Skeletal muscle satellite cell (primary cell): Measurements from ENCODE around the gene NAIF1.
A peak's percentile ranks its signal among the peaks of the same experiment; 100 is the strongest.

Source experiments
- H3K27me3 ChIP-seq: 2 replicates; pipeline ENCODE4 v1.7.0; 2013; ENCODE audit warnings: low read length; ENCODE audit not compliant: control insufficient read depth, insufficient read depth
- H3K36me3 ChIP-seq: 2 replicates; pipeline ENCODE4 v1.7.0; 2013; ENCODE audit warnings: mild to moderate bottlenecking, control low read depth, low read length; ENCODE audit not compliant: insufficient read depth
- H3K4me1 ChIP-seq: 2 replicates; pipeline ENCODE4 v1.7.0; 2013; ENCODE audit warnings: low read length; ENCODE audit not compliant: control insufficient read depth, insufficient read depth
- H3K4me2 ChIP-seq: 2 replicates; pipeline ENCODE4 v1.7.0; 2013; ENCODE audit warnings: mild to moderate bottlenecking, low read length
- H3K4me3 ChIP-seq: 2 replicates; pipeline ENCODE4 v1.7.0; 2013; ENCODE audit warnings: low read length
- H3K9ac ChIP-seq: 2 replicates; pipeline ENCODE4 v1.7.0; 2013; ENCODE audit warnings: mild to moderate bottlenecking, low read depth, low read length, moderate library complexity
- H3K9me3 ChIP-seq: replicated peaks from 2 replicates; pipeline ENCODE4 v1.7.0; 2013; ENCODE audit warnings: mild to moderate bottlenecking, control low read depth, low read length

Gene NAIF1

GRCh38 chr9:128099932-128100491 is 32.9 kb upstream of the NAIF1 start:
- Histone ChIP-seq H3K4me1 (peaks cover 70% of the 10 kb centered on the region), H3K9me3 (no peaks in the 10 kb centered on the region), H3K27me3 (no peaks in the 10 kb centered on the region), H3K4me2 (peak overlapping the region; percentile 96), H3K4me3 (peak overlapping the region; percentile 75), H3K9ac (peak overlapping the region; percentile 90), H3K36me3 (peaks cover 38% of the 10 kb centered on the region)

GRCh38 chr9:128099231-128099931 is 32.3 kb upstream of the NAIF1 start:
- H3K4me1 ChIP-seq: peaks cover 75% of the 10 kb centered on the region
- H3K36me3 ChIP-seq: peaks cover 37% of the 10 kb centered on the region
- peak overlapping the region; percentile 90 for H3K9ac ChIP-seq
- H3K27me3 ChIP-seq: no peaks in the 10 kb centered on the region
- peak overlapping the region; percentile 96 for H3K4me2 ChIP-seq
- no peaks in the 10 kb centered on the region for H3K9me3 ChIP-seq
- H3K4me3 ChIP-seq: peak overlapping the region; percentile 75

GRCh38 chr9:128098297-128099230 is 31.4 kb upstream of the NAIF1 start:
- H3K27me3 ChIP-seq: no peaks in the 10 kb centered on the region
- H3K36me3 ChIP-seq: peaks cover 29% of the 10 kb centered on the region
- peak overlapping the region; percentile 90 for H3K9ac ChIP-seq
- peak overlapping the region; percentile 75 for H3K4me3 ChIP-seq
- no peaks in the 10 kb centered on the region for H3K9me3 ChIP-seq
- H3K4me1 ChIP-seq: peaks cover 73% of the 10 kb centered on the region
- H3K4me2 ChIP-seq: peak overlapping the region; percentile 96

- H3K36me3 ChIP-seq: peaks cover 21% of the 10 kb centered on the region
- no peaks in the 10 kb centered on the region for H3K9me3 ChIP-seq
- H3K4me1 ChIP-seq: peaks cover 74% of the 10 kb centered on the region
- H3K4me3 ChIP-seq: peak overlapping the region; percentile 75
- H3K4me2 ChIP-seq: peak overlapping the region; percentile 96
- H3K27me3 ChIP-seq: no peaks in the 10 kb centered on the region
- peak overlapping the region; percentile 90 for H3K9ac ChIP-seq
Observed at GRCh38 chr9:128097543-128098296, 30.6 kb upstream of the NAIF1 start.

- Histone ChIP-seq H3K9ac (no peak overlapping the region), H3K9me3 (no peaks in the 10 kb centered on the region), H3K27me3 (no peaks in the 10 kb centered on the region), H3K4me2 (no peak overlapping the region), H3K4me1 (peaks cover 81% of the 10 kb centered on the region), H3K4me3 (no peak overlapping the region), H3K36me3 (peaks cover 12% of the 10 kb centered on the region)
Observed at GRCh38 chr9:128096616-128097536, 29.8 kb upstream of the NAIF1 start.

GRCh38 chr9:128094950-128095544 is 27.9 kb upstream of the NAIF1 start:
- H3K27me3 ChIP-seq: no peaks in the 10 kb centered on the region
- H3K9me3 ChIP-seq: no peaks in the 10 kb centered on the region
- H3K36me3 ChIP-seq: no peaks in the 10 kb centered on the region
- peak overlapping the region; percentile 53 for H3K4me2 ChIP-seq
- peak overlapping the region; percentile 24 for H3K9ac ChIP-seq
- peaks cover 73% of the 10 kb centered on the region for H3K4me1 ChIP-seq
- no peak overlapping the region for H3K4me3 ChIP-seq

GRCh38 chr9:128094166-128094949 is 27.2 kb upstream of the NAIF1 start:
- peak overlapping the region; percentile 87 for H3K4me2 ChIP-seq

GRCh38 chr9:128093011-128093410 is 25.9 kb upstream of the NAIF1 start:
- peaks cover 53% of the 10 kb centered on the region for H3K4me1 ChIP-seq
- peak overlapping the region; percentile 87 for H3K4me2 ChIP-seq
- H3K4me3 ChIP-seq: peak overlapping the region; percentile 68
- H3K36me3 ChIP-seq: no peaks in the 10 kb centered on the region
- no peaks in the 10 kb centered on the region for H3K9me3 ChIP-seq
- H3K9ac ChIP-seq: peak overlapping the region; percentile 82
- no peaks in the 10 kb centered on the region for H3K27me3 ChIP-seq

More at GRCh38 chr9:128094166-128094949, 27.2 kb upstream of the NAIF1 start:
- Histone ChIP-seq H3K9me3 (no peaks in the 10 kb centered on the region), H3K36me3 (no peaks in the 10 kb centered on the region), H3K4me3 (peak overlapping the region; percentile 54), H3K4me1 (peaks cover 66% of the 10 kb centered on the region), H3K9ac (peak overlapping the region; percentile 82), H3K27me3 (no peaks in the 10 kb centered on the region)

GRCh38 chr9:128092199-128092977 is 25.3 kb upstream of the NAIF1 start:
- Histone ChIP-seq H3K4me2 (peak overlapping the region; percentile 87), H3K4me1 (peaks cover 46% of the 10 kb centered on the region), H3K9me3 (no peaks in the 10 kb centered on the region), H3K27me3 (no peaks in the 10 kb centered on the region), H3K4me3 (peak overlapping the region; percentile 68), H3K36me3 (no peaks in the 10 kb centered on the region), H3K9ac (peak overlapping the region; percentile 82)
